AG09319 (cell line): Measurements from ENCODE around the gene IL21R.

Experiments
- DNase-seq: peaks from one replicate; pipeline ENCODE4 v3.0.0-alpha.2; 2010; ENCODE audit warnings: low read depth; ENCODE audit errors: extremely low read depth
- CTCF ChIP-seq: IDR thresholded peaks from 2 replicates; pipeline ENCODE4 v1.5.1; 2011; ENCODE audit warnings: low read depth, mild to moderate bottlenecking, inconsistent platforms, low read length, moderate library complexity

Gene IL21R

DNA sequence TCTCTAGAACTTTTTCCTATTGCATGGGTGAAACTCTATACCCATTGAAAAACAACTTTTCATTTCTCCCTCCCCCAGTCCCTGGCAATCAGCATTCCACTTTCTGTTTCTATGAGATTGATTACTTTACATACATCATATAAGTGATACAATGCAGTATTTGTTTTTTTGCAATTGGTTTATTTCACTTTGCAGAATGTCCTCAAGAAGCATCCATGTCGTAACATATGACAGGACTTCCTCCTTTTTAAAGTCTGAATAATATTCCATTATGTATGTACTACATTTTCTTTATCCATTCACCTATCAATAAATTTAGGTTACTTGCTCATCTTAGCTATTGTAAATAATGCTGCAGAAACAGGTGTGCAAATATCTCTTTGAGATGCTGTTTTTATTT, 8.8 kb downstream of the IL21R start:
- no peak for DNase-seq

DNA sequence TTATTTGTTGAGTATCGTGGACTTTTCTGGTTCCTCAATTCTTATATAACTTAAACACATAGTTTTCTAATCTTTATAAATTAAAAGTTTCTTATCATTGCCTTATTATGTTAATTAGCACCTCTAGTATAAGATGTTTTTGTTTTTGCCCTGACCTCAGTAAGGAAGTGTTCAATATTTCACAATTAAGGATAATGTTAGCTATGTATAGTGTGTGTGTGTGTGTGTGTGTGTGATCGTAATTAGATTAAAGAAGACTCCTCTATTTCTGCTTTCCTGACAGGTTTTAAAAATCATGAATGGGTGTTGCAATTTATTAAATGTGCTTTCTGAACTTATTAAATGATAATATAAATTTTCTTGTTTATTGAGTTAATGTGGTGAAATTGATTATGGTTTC, 12.0 kb downstream of the IL21R start:
- TF ChIP-seq CTCF, result no peak
- no peak for DNase-seq

More for the DNA sequence above, 8.8 kb downstream of the IL21R start:
- TF ChIP-seq CTCF, result no peak

GRCh38 chr16:27414788-27415431, 12.9 kb downstream of the IL21R start:
- DNase-seq, result no peak
- no peak for TF ChIP-seq CTCF

GRCh38 chr16:27417047-27417671, 15.2 kb downstream of the IL21R start:
- DNase-seq, result no peak

GRCh38 chr16:27421961-27422740, 20.2 kb downstream of the IL21R start:
- DNase-seq, result no peak
- no peak for TF ChIP-seq CTCF

More at GRCh38 chr16:27417047-27417671, 15.2 kb downstream of the IL21R start:
- TF ChIP-seq CTCF, result no peak

- TF ChIP-seq CTCF, result no peak
Measured at GRCh38 chr16:27424772-27425498, 23.0 kb downstream of the IL21R start.

More at GRCh38 chr16:27424772-27425498, 23.0 kb downstream of the IL21R start:
- no peak for DNase-seq
